Measurements from ENCODE around the gene RHBDD2.

GRCh38 chr7:75879771-75880184 is 944 bp downstream of the RHBDD2 start:
- TF ChIP-seq CTCF (conservative IDR thresholded peaks at IDR 0.05 in 1 of 2, IDR thresholded peaks at IDR 0.05 in 1 of 2; ENCODE audit: low read depth in 1 of 2, low read length in 2 of 2) (no peak), EZH2 (IDR thresholded peaks at IDR 0.05; ENCODE audit: low read length, missing control alignments) (no peak)

Measured in fibroblast of lung (primary cell).